Measurements from ENCODE around the gene P2RX3.

The P2RX3 gene

DNA sequence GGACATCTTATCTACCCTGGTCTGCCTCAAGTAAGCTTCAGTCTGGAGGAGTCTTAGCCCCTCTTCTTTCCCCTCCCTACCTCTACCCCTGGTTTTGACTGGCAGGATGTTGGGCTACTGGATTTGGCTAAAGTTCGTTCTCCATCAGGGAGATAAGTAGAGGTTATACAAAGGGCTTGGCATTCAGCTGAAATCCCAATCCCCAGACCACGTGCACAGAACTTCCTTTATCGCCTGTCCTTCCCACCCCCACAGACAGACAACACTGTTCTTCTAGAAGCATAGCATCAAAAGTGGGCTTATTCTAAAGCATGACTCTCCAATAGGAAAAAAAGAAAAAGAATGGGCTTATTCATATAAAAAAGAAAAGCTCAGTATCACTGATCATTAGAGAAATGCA, 35.0 kb downstream of the P2RX3 start:
- TF ChIP-seq, protein P1, sequence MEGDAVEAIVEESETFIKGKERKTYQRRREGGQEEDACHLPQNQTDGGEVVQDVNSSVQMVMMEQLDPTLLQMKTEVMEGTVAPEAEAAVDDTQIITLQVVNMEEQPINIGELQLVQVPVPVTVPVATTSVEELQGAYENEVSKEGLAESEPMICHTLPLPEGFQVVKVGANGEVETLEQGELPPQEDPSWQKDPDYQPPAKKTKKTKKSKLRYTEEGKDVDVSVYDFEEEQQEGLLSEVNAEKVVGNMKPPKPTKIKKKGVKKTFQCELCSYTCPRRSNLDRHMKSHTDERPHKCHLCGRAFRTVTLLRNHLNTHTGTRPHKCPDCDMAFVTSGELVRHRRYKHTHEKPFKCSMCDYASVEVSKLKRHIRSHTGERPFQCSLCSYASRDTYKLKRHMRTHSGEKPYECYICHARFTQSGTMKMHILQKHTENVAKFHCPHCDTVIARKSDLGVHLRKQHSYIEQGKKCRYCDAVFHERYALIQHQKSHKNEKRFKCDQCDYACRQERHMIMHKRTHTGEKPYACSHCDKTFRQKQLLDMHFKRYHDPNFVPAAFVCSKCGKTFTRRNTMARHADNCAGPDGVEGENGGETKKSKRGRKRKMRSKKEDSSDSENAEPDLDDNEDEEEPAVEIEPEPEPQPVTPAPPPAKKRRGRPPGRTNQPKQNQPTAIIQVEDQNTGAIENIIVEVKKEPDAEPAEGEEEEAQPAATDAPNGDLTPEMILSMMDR (IDR thresholded peaks at IDR 0.05): no peak
- Histone ChIP-seq H3K4me3 (no peak overlapping the region), H3K27ac (no peak overlapping the region)
- no peak for DNase-seq (ENCODE audit: low spot score)

DNA sequence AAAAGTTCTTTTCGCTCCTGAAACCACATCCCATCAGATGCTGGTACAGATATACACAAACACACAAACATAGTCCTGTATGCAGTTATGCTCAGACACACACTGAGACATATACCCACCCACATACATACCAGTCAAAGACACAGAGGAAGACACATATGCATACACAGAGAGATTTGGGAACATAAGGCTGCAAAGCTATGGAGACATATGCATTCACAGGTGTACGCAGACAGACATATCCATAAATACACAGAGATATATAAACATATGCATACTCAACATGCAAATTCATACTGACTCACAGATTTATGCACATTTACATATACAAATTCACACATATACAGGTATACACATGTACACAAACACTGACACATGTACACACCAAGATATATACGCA, 36.8 kb downstream of the P2RX3 start:
- Histone ChIP-seq H3K4me3 (no peak overlapping the region), H3K27ac (no peak overlapping the region)
- TF ChIP-seq, protein P1 (IDR thresholded peaks at IDR 0.05): no peak
- DNase-seq (ENCODE audit: low spot score): no peak

DNA sequence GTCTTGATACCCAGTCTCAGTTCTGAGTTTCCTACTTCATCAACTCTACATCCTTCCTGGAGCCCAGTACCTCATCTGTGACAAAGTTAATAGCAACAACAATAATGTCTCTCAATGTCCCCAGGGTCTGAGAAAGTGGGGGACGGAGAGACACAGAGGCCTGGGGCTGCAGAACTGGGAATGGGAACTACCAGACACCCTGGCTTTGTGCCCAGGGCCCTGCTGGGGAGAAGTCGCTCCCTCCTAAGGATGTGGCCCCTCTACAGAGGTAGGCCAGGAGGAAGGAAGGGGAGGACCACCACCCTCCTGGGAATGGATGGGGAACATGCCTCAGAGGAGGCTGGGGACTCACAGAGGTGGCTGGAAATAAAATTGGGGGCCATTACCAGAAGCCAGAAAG, 37.3 kb downstream of the P2RX3 start:
- H3K4me3 ChIP-seq: no peak overlapping the region
- no peak overlapping the region for H3K27ac ChIP-seq
- no peak for DNase-seq (ENCODE audit: low spot score)
- TF ChIP-seq, protein P1 (IDR thresholded peaks at IDR 0.05): no peak

DNA sequence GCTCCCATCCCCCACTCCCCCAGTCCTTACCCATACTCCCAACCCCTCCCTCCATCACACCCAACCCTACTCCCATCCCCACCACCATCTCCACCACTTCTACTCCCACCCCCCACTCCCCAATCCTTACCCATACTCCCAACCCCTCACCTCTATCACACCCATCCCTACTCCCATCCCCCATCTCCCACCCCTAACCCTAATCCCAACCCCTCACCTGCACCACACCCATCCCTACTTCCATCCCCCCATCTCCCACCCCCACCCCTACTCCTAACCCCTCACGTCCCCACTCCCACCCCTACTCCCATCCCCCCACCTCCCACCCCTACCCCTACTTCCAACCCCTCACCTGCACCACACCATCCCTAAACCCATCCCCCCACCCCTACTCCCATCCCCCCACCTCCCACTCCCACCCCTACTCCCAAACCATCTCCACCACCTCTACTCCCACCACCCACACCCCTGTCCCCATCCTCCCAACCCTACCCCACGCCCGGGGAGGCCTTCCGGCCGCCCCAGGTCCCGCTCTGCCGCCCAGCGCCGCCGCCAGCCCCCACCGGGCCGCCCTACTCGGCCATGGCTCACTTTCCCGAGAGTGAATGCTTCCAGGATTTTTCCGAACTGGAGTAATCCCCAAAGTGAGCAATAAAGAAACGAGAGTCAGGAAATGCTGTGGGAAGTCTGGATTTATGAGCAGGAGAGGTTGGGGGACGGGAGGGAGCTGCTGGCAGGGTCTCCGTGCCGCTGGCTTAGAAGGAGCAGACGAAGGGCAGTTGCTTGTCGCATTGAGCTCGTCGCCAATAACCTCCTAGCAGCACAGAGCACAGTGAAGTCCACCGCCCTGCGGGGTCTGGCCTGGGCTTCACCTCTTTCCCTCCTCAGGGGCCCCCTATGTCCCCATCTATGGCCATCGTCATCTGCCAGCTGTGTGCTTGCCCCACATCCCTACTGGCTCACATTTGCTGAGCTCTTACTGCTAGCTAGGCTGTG, 38.2 kb downstream of the P2RX3 start:
- no peak for DNase-seq (ENCODE audit: low spot score)
- H3K4me3 ChIP-seq: no peak overlapping the region
- H3K27ac ChIP-seq: no peak overlapping the region
- TF ChIP-seq, protein P1 (IDR thresholded peaks at IDR 0.05): no peak

DNA sequence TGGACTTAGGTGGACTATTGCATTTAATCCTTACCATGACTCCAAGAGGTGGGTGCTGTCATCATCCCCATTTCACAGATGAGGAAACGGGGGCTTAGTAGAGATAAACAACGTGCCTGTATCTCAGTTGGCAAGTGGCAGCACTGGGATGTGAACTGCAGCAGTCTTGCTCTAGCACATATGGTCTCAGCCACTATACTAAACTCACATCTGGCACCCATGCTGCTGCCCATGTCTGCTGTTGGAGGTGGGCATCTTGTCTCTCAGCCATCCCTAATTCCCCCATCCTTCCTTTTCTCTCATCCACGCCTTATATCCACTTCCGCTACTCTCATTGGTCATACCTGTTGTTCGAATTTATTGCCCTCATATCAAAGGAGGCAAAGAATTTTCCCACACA, 39.0 kb downstream of the P2RX3 start:
- TF ChIP-seq, protein P1 (IDR thresholded peaks at IDR 0.05): no peak
- no peak overlapping the region for H3K27ac ChIP-seq
- H3K4me3 ChIP-seq: no peak overlapping the region
- no peak for DNase-seq (ENCODE audit: low spot score)

DNA sequence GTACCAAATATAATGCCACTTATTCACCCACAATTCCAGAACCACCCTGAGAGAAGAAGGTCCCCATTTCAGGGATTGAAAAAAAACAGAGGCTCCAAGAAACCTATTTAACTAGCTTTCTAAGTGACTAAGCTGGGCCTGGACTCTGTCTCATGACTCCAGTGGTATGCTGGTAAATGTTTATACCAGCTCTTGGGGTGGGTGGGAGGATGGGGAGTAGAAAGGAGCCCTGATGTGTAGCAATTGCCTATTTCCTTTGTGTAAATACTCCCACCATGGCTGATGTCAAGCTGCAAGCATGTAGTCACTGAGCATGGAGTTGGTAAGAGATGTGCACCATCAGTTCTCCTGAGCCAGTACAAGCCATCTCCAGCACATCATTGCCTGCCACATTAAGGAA, 40.0 kb downstream of the P2RX3 start:
- no peak for DNase-seq (ENCODE audit: low spot score)
- TF ChIP-seq, protein P1 (IDR thresholded peaks at IDR 0.05): no peak
- no peak overlapping the region for H3K27ac ChIP-seq
- H3K4me3 ChIP-seq: no peak overlapping the region

DNA sequence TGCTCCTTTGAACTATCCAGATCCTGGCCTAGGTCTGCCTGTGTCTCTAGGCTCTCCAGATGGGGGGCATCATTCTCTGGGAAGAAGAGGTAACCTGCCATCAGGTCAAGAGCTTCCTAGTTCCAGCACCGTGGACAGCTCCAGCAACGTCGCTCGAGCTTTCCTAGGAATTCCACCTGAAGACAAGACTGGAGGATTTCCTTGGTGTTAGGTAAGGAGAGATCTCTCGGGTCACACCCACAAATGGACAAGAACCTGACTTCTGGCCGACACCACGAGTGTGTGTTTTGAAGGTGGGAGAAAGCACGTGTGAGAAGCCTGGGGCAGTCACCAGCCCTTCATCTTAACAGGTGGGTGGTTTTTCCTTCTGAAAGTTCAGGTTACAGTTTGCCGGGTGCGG, 41.6 kb downstream of the P2RX3 start:
- Histone ChIP-seq H3K27ac (no peak overlapping the region), H3K4me3 (no peak overlapping the region)
- TF ChIP-seq, protein P1 (IDR thresholded peaks at IDR 0.05): no peak
- DNase-seq (ENCODE audit: low spot score): no peak

Measured in coronary artery (tissue), 2 donors.